Fibroblast of villous mesenchyme (primary cell): ENCODE measurements around the gene PTCH2. TPM values are rescaled to one million over a fixed set of nuclear protein-coding genes. Genes with fewer than 3 reads are reported as not detected.

ENCODE experiments used
- DNase-seq: peaks from one replicate; pipeline ENCODE4 v3.0.0-alpha.2; 2010; ENCODE audit warnings: low read depth
- H3K4me3 ChIP-seq: 2 replicates; pipeline ENCODE4 v1.5.1; 2011; ENCODE audit warnings: low read depth, mild to moderate bottlenecking, low read length
- CTCF ChIP-seq: IDR thresholded peaks from 2 replicates; pipeline ENCODE4 v1.5.1; 2012; ENCODE audit warnings: low read depth, mild to moderate bottlenecking, low read length; ENCODE audit not compliant: insufficient read depth
- total RNA-seq: library from RNA; depleted of rRNA; stranded (reverse); fragments of >200 nt; gene quantifications from 2 replicates; pipeline ENCODE4 v1.2.3, GENCODE V29; 2012

Gene PTCH2
- total RNA-seq, 1 donor: under 0.01 TPM

GRCh38 chr1:44787506-44787905, 55.5 kb downstream of the PTCH2 start:
- no peak for DNase-seq
- no peak for TF ChIP-seq CTCF
- H3K4me3 ChIP-seq: no peak overlapping the region

- DNase-seq: no peak
- TF ChIP-seq CTCF: no peak
- H3K4me3 ChIP-seq: no peak overlapping the region
Measured at GRCh38 chr1:44786841-44787426, 56.1 kb downstream of the PTCH2 start.

- peak; percentile 98 for TF ChIP-seq CTCF
- peak overlapping the region; percentile 59 for H3K4me3 ChIP-seq
- peak; percentile 56 for DNase-seq
Measured at GRCh38 chr1:44786138-44786840, 56.8 kb downstream of the PTCH2 start.

GRCh38 chr1:44785501-44786137, 57.4 kb downstream of the PTCH2 start:
- peak overlapping the region; percentile 59 for H3K4me3 ChIP-seq
- no peak for DNase-seq
- TF ChIP-seq CTCF: no peak

GRCh38 chr1:44785029-44785380, 58.0 kb downstream of the PTCH2 start:
- no peak for DNase-seq
- no peak overlapping the region for H3K4me3 ChIP-seq
- no peak for TF ChIP-seq CTCF

GRCh38 chr1:44784094-44785028, 58.7 kb downstream of the PTCH2 start:
- no peak for DNase-seq
- peak overlapping the region; percentile 36 for H3K4me3 ChIP-seq
- TF ChIP-seq CTCF: no peak
